Renal pelvis (tissue), 12 donors: ENCODE data around the gene RFX6. TPM values are rescaled to one million over a fixed set of nuclear protein-coding genes. Genes with fewer than 3 reads are reported as not detected.
A peak's percentile ranks its signal among the peaks of the same experiment; 100 is the strongest.
"Not testable (repeated sequence)": the region's sequence is repeated elsewhere in the genome, so short reads cannot be mapped to it uniquely, and the experiment has no call there.

ENCODE experiments used
- DNase-seq: peaks from one replicate; pipeline ENCODE4 v3.0.0-alpha.2; 2013
- long read RNA-seq, 16 experiments: transcript quantifications; one replicate each; lab custom pipeline, GENCODE V29; 2026
- polyA plus RNA-seq, 3 donors: library from polyadenylated mRNA; unstranded; fragments of 120-200 nt; gene quantifications; one replicate each; pipeline ENCODE4 v1.2.1, GENCODE V29; 2013; ENCODE audit not compliant: insufficient read length in 3 of 3

Gene RFX6
- under 1 TPM in 1 of 3 donors, not detected in 2; 0.10 TPM for polyA plus RNA-seq
- long read RNA-seq, donor 1: 0 reads
- long read RNA-seq, donor 2: 0 reads
- long read RNA-seq, donor 3: 0 reads
- long read RNA-seq, donor 4: 0 reads
- long read RNA-seq, donor 5: 0 reads
- long read RNA-seq, donor 6: 0 reads
- long read RNA-seq, donor 7: 0 reads
- long read RNA-seq, donor 8: 0 reads
- long read RNA-seq, donor 9: 0 reads
- long read RNA-seq, donor 10: 0 reads
- long read RNA-seq, donor 11, partial matches to known transcripts: 0 of 1 reads
- long read RNA-seq, donor 11, other reads (novel, unspliced or antisense): 0 of 1 reads
- long read RNA-seq, donor 12: 0 reads
- long read RNA-seq, donor 13: 0 reads
- long read RNA-seq, donor 14: 0 reads
- long read RNA-seq, donor 15: 0 reads
- long read RNA-seq, donor 16: 0 reads

- no peak for DNase-seq
These were observed at the start of gene RFX6 for GRCh38 chr6:116876635-116877611. Gene RFX6 (plus strand): TSS chr6:116877242. CDS start chr6:116877276, 34 bp downstream.

- DNase-seq: no peak
These were observed 49.3 kb upstream of the RFX6 start for GRCh38 chr6:116827561-116828240.

- DNase-seq: no peak
These were observed 48.1 kb upstream of the RFX6 start, which contains the start of gene GPRC6A for GRCh38 chr6:116828983-116829382. Gene GPRC6A (minus strand): TSS chr6:116829083. CDS start chr6:116829013, 70 bp downstream.

- not testable (repeated sequence) for DNase-seq
These were observed 42.5 kb upstream of the RFX6 start for GRCh38 chr6:116834526-116834925.

- DNase-seq: no peak
These were observed 40.3 kb upstream of the RFX6 start for GRCh38 chr6:116836606-116837342.

GRCh38 chr6:116840091-116840490 is 37.0 kb upstream of the RFX6 start:
- no peak for DNase-seq

GRCh38 chr6:116842459-116842858 is 34.6 kb upstream of the RFX6 start:
- peak; percentile 10 for DNase-seq

GRCh38 chr6:116847227-116847626 is 29.8 kb upstream of the RFX6 start:
- peak; percentile 23 for DNase-seq

GRCh38 chr6:116858060-116858459 is 19.0 kb upstream of the RFX6 start:
- no peak for DNase-seq

- no peak for DNase-seq
These were observed 17.8 kb upstream of the RFX6 start for GRCh38 chr6:116859264-116859663.

GRCh38 chr6:116866281-116866871 is 10.7 kb upstream of the RFX6 start:
- no peak for DNase-seq

- DNase-seq: no peak
These were observed 4.3 kb upstream of the RFX6 start for GRCh38 chr6:116872771-116873170.

GRCh38 chr6:116876107-116876506 is 935 bp upstream of the RFX6 start:
- DNase-seq: no peak

GRCh38 chr6:116877743-116878142 is 701 bp downstream of the RFX6 start:
- no peak for DNase-seq

- no peak for DNase-seq
These were observed 4.2 kb downstream of the RFX6 start for GRCh38 chr6:116881236-116881635.

GRCh38 chr6:116883005-116883404 is 6.0 kb downstream of the RFX6 start:
- DNase-seq: no peak

GRCh38 chr6:116884530-116884929 is 7.5 kb downstream of the RFX6 start:
- DNase-seq: no peak

GRCh38 chr6:116887168-116887567 is 10.1 kb downstream of the RFX6 start:
- no peak for DNase-seq

- no peak for DNase-seq
These were observed 10.9 kb downstream of the RFX6 start for GRCh38 chr6:116887894-116888293.

- DNase-seq: no peak
These were observed 11.8 kb downstream of the RFX6 start for GRCh38 chr6:116888732-116889360.
